GM18907 (cell line): ENCODE measurements around the gene AHCYL2.
"Not testable (repeated sequence)": the region's sequence is repeated elsewhere in the genome, so short reads cannot be mapped to it uniquely, and the experiment has no call there.

Source experiments
- ATAC-seq: cut with Tn5 transposase; IDR thresholded peaks from one replicate; pipeline ENCODE4 v1.9.1; 2021; ENCODE audit warnings: mild to moderate bottlenecking, moderate library complexity; ENCODE audit not compliant: unreplicated experiment

Gene AHCYL2

DNA sequence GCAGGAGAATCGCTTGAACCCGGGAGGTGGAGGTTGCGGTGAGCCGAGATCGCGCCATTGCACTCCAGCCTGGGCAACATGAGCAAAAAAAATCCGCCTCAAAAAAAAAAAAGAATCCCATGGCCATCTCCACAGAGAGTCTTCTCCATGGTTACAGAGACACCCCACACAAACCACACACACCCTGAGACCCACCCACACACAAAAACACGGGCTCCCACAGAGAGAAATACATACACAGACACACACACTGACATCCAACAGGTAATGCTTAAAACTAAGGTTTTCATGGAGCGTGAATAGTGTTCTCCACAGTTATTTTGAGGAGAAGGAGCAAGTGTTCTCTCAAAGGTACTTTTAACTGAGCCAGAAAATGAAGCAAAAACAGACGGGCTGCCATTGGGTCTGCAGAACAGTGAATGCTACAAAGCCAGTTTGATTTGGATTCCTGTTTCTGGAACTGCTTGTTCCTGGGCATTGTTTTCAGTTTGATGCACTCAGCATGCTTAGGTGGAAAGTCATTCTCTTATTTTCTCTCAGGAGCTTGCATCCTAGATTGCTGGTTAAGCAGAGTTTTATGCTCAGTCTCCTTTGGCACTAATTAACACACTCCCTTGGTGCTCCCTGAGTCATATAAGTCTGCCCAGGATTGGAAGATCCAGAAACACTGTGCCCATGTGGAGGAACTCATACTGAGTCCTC is 15.4 kb downstream of the AHCYL2 start:
- ATAC-seq, result no peak

DNA sequence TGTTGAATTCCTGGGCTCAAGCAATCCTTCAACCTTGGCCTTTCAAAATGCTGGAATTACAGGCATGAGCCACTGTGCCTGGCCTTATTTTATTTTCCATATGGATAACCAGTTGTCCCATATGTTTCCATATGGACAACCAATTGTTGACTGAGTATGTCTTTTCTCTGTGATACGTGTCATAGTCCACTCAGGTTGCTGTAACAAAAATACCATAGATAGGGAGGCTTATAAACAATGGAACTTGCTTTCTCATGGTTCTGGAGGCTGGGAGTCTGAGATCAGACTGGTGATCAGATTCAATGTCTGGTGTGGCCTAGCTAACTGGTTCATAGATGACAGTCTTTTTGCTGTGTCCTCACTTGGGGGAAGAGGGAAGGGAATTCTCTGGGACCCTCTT is 19.4 kb downstream of the AHCYL2 start:
- ATAC-seq, result no peak

- no peak for ATAC-seq
Measured at GRCh38 chr7:129245533-129245932, 20.7 kb downstream of the AHCYL2 start.

- no peak for ATAC-seq
Measured at GRCh38 chr7:129247087-129247486, 22.3 kb downstream of the AHCYL2 start.

DNA sequence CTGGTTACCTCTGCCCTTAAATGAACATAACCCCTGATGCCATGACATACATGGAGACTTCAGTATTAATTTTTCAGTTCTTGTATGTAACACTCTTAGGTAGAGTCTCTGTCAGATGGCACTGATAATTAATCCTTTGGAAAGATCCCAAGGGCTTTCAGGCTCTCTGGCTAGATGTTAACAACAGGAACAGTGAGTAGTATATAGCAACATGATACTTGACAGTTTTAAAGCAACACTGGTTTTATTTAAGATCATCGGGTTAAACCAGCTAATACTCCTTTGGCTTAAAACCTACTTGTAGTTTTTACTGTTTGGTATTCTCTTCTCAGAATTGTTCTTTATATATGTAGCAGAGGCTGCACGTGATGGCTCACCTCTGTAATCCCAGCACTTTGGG is 27.3 kb downstream of the AHCYL2 start:
- ATAC-seq, result no peak

DNA sequence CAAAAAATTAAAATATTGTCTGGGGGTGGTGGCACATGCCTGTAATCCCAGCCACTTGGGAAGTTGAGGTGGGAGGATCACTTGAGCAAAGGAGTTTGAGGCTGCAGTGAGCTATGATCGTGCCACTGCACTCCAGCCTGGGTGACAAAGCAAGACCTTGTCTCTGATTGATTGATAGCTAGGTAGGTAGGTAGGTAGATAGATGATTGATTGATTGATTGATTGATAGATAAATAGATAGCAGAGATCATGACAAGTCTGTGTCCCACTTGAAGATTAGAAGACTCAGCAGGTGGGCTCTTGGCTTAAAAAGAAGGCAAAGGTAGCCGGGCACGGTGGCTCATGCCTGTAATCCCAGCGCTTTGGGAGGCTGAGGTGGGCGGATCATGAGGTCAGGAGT is 27.8 kb downstream of the AHCYL2 start:
- not testable (repeated sequence) for ATAC-seq

GRCh38 chr7:129255800-129256199 is 31.0 kb downstream of the AHCYL2 start:
- ATAC-seq, result no peak

DNA sequence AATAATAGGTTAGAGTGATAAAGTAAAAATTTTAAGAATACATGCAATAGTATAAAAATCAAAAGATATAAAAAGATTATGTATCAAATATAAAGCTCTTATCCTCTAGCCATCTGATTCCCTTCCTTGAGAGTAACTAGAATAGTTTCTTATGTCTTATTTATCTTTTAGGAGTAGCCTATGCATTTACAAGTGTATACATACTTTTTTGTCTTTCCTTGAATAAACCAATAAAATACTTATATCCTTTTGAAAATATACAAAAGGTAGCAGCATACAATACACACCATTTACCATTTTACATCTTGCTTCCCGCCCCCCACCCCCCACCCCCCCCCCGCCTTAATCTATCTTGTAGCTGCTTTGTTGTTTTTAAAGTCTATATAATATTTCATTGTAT is 31.4 kb downstream of the AHCYL2 start:
- no peak for ATAC-seq

- no peak for ATAC-seq
Measured at GRCh38 chr7:129257168-129257567, 32.3 kb downstream of the AHCYL2 start.

- no peak for ATAC-seq
Measured at GRCh38 chr7:129258649-129259389, 34.0 kb downstream of the AHCYL2 start.

GRCh38 chr7:129262324-129262723 is 37.5 kb downstream of the AHCYL2 start:
- ATAC-seq, result no peak

DNA sequence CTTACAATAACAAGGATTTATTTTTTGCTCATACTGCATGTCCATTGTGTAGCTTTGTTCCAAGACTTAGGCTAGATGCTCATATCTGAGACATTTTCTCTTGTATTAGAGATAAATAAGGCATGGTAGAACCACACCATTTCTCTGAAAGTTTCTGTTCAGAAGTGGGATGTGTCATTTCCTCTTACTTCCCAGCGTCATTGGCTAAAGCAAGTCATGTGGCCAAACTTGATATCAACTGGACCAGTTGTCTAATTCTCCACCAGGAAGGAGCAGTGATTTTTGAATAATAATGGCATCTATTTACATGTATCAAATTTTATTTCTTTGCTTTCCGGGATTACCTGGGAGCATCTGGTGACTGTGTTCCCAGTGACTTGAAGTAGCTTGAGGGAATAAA is 38.3 kb downstream of the AHCYL2 start:
- no peak for ATAC-seq

DNA sequence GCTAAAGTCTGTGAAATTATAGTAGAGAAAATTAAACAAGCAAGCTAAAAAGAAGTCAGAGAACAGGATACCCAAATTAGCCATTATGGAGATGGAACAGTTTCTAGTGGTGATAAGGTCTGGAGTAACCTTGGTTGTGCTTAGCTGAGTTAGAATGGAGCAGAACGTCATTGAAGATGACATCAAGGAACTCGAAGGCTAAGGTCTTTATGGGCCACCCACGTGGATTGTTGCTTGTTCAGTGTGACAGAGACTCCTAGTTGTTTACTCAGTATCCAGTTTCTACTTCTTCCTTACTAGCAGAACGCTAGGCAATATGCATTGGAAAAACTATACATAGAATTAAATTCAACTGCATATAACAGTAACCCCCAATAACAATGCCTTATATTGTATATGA is 39.7 kb downstream of the AHCYL2 start:
- no peak for ATAC-seq

DNA sequence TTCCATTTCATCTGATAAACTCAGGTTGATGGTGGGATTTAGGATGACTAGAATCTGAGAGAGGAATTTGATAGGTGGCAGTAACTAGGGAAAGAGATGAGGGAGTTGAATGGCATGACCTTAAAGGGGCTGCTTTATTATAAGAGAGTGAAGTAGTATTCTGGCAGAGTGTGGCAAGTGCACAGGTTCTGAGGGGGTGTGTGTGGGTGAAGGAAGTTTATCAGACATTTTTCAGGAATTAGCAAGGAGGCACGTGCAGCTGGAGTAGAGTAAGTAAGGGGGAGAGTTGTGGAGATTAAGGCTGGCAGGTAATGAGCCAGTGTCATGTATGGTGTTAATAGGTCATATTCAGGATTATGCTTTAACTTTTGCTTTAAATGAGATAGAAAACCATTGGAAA is 40.5 kb downstream of the AHCYL2 start:
- ATAC-seq, result no peak

GRCh38 chr7:129266181-129266580 is 41.4 kb downstream of the AHCYL2 start:
- no peak for ATAC-seq

- no peak for ATAC-seq
Measured at GRCh38 chr7:129270077-129270476, 45.2 kb downstream of the AHCYL2 start.

GRCh38 chr7:129271500-129272355 is 46.9 kb downstream of the AHCYL2 start:
- ATAC-seq, result no peak

- ATAC-seq, result no peak
Measured at GRCh38 chr7:129273936-129274335, 49.1 kb downstream of the AHCYL2 start.

- no peak for ATAC-seq
Measured at GRCh38 chr7:129277629-129278028, 52.8 kb downstream of the AHCYL2 start.

DNA sequence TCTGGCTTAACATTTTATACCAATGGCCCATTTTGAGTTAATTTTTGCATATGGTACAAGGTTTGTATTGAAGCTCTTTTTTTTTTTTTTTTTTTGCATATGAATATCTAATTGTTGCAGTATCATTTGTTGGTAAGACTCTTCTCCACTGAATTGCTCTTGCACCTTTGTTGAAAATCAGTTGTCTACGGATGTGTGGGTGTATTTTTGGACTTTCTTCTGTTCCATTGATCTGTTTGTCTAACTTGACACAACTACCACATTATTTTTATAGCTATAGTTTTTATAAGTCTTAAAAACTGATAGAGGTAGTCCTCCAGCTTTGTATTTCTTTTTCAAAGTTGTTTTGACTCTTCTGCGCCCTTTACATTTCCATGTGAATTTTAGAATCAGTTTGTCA is 53.9 kb downstream of the AHCYL2 start:
- no peak for ATAC-seq

GRCh38 chr7:129279757-129280156 is 54.9 kb downstream of the AHCYL2 start:
- no peak for ATAC-seq

DNA sequence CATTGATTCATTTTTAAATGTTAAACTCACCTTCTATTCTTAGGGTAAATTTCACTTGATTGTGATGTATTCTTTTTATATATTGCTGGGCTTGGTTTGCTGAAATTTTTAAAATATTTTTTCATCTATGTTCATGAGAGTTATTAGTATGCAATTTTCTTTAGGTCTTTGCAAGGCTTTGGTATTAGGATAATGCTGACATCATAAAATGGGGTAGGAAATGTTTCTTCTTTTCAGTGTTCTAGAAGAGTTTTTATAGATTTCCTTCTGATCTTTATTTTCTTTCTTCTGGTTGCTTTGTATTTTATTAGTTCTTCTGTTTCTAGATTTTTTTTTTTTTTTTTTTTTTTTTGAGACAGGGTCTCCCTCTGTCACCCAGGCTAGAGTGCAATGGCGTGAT is 56.3 kb downstream of the AHCYL2 start:
- no peak for ATAC-seq
